Activated CD4-positive, alpha-beta T cell treated with anti-CD3 and anti-CD28 coated beads, Interleukin-2, amount 10 ng/mL, durations not matched to agents 7 days and 5 days (primary cell): ENCODE measurements around the gene TP53TG5. TPM values are rescaled to one million over a fixed set of nuclear protein-coding genes. Genes with fewer than 3 reads are reported as not detected.

Experiments used
- CTCF ChIA-PET: fragments of 350-600 bp; sonication (Branson Sonifier 250); formaldehyde crosslinking; loops from one replicate; lab custom pipeline; 2021; ENCODE audit warnings: antibody characterized with exemption; lab: Charles Lee
- POLR2A ChIA-PET: fragments of 350-600 bp; sonication (Branson Sonifier 250); formaldehyde crosslinking; loops from one replicate; lab custom pipeline; 2021; ENCODE audit warnings: antibody characterized with exemption; lab: Charles Lee
- DNase-seq: peaks from one replicate; pipeline ENCODE4 v3.0.0-alpha.2; 2020
- H3K27ac Mint-ChIP-seq: one replicate; pipeline ENCODE4 v1.8.0; 2021; ENCODE audit warnings: mild to moderate bottlenecking, moderate library complexity, mixed read lengths
- H3K27me3 Mint-ChIP-seq: one replicate; pipeline ENCODE4 v1.8.0; 2021; ENCODE audit warnings: mixed read lengths
- H3K36me3 Mint-ChIP-seq: one replicate; pipeline ENCODE4 v1.8.0; 2021; ENCODE audit warnings: low read depth, mixed read lengths
- H3K4me1 Mint-ChIP-seq: one replicate; pipeline ENCODE4 v1.8.0; 2021; ENCODE audit warnings: mixed read lengths
- H3K4me3 Mint-ChIP-seq: one replicate; pipeline ENCODE4 v1.8.0; 2021; ENCODE audit warnings: mild to moderate bottlenecking, moderate library complexity, mixed read lengths
- H3K9me3 Mint-ChIP-seq: one replicate; pipeline ENCODE4 v1.8.0; 2021; ENCODE audit warnings: mixed read lengths
- total RNA-seq, 2 experiments: library from RNA; stranded (reverse); gene quantifications; one replicate each; pipeline ENCODE4 v1.2.3, GENCODE V29; 2021

TP53TG5 gene
- total RNA-seq, 2 experiments from 2014 or later = not detected

DNA sequence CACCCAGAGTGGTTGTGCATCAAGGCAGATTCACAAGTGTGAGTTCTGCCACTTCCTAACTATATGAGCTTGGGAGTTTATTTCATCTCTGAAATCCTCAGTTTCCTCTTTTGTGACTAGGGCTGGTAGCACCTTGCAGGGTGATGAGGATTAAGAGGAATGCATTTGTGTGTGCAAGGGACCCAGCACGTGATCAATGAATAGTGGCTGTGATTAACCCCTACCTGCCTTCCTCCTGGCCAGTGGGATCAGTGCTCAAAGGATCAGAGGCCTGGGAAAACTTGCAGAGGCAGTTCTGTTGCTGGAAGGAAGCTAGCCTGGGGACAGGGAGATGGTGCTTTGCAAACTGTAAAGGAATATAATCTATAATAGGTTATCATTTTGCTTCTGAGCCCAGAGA, 37.2 kb downstream of the TP53TG5 start:
- Mint-ChIP-seq H3K36me3 (no peaks in the 10 kb centered on the region), H3K4me1 (peaks cover 8% of the 10 kb centered on the region), H3K27ac (no peak overlapping the region), H3K9me3 (no peaks in the 10 kb centered on the region), H3K4me3 (no peak overlapping the region), H3K27me3 (no peaks in the 10 kb centered on the region)
- no peak for DNase-seq
- ChIA-PET POLR2A (no interaction called here), CTCF (interaction anchor here (2.0 kb wide), 1 partner anchor 18 kb away, joined by 7 read pairs; no protein-coding TSS in a partner anchor)

- Mint-ChIP-seq H3K4me3 (no peak overlapping the region), H3K36me3 (no peaks in the 10 kb centered on the region), H3K9me3 (no peaks in the 10 kb centered on the region), H3K27ac (no peak overlapping the region), H3K4me1 (peaks cover 3% of the 10 kb centered on the region), H3K27me3 (no peaks in the 10 kb centered on the region)
- CTCF ChIA-PET = interaction anchor here (1.6 to 2.0 kb wide), 3 partner anchors 17 to 29 kb away, joined by 3 to 7 read pairs (median 5); no protein-coding TSS in a partner anchor
- no peak for DNase-seq
- POLR2A ChIA-PET = no interaction called here
Measured at GRCh38 chr20:45340236-45340847, 37.8 kb downstream of the TP53TG5 start.

DNA sequence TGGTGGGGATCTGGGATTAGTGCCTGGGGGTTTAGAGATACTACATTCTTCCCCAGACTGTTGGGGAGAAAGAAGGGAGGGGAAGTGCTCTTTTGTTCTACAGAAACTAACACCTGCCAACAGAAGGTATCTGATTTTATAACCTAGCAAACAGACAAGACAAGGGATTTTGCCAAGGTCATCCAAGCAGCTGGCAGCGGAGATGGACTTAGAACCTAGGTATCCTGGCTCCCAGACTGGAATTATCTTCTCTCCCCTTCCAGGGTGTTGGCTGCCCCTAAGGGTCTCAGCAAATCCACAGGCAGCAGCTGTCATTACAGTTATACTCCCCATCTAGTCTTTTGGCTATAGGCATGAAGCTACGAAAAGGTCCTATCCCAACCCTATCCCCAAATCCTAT, 38.3 kb downstream of the TP53TG5 start:
- Mint-ChIP-seq H3K4me3 (no peak overlapping the region), H3K27me3 (no peaks in the 10 kb centered on the region), H3K4me1 (peaks cover 3% of the 10 kb centered on the region), H3K27ac (no peak overlapping the region), H3K9me3 (no peaks in the 10 kb centered on the region), H3K36me3 (no peaks in the 10 kb centered on the region)
- no peak for DNase-seq
- CTCF ChIA-PET = interaction anchor here (1.6 to 1.7 kb wide), 3 partner anchors 20 to 28 kb away, joined by 3 to 5 read pairs (median 4); partner anchors contain the start of gene SYS1
- POLR2A ChIA-PET = no interaction called here

GRCh38 chr20:45339084-45339483, 39.0 kb downstream of the TP53TG5 start:
- Mint-ChIP-seq H3K27ac (no peak overlapping the region), H3K27me3 (no peaks in the 10 kb centered on the region), H3K9me3 (no peaks in the 10 kb centered on the region), H3K36me3 (no peaks in the 10 kb centered on the region), H3K4me3 (no peak overlapping the region), H3K4me1 (peaks cover 3% of the 10 kb centered on the region)
- no peak for DNase-seq
- ChIA-PET POLR2A (no interaction called here), CTCF (interaction anchor here (1.6 to 1.7 kb wide), 3 partner anchors 19 to 27 kb away, joined by 3 to 5 read pairs (median 4); partner anchors contain the start of gene SYS1)

DNA sequence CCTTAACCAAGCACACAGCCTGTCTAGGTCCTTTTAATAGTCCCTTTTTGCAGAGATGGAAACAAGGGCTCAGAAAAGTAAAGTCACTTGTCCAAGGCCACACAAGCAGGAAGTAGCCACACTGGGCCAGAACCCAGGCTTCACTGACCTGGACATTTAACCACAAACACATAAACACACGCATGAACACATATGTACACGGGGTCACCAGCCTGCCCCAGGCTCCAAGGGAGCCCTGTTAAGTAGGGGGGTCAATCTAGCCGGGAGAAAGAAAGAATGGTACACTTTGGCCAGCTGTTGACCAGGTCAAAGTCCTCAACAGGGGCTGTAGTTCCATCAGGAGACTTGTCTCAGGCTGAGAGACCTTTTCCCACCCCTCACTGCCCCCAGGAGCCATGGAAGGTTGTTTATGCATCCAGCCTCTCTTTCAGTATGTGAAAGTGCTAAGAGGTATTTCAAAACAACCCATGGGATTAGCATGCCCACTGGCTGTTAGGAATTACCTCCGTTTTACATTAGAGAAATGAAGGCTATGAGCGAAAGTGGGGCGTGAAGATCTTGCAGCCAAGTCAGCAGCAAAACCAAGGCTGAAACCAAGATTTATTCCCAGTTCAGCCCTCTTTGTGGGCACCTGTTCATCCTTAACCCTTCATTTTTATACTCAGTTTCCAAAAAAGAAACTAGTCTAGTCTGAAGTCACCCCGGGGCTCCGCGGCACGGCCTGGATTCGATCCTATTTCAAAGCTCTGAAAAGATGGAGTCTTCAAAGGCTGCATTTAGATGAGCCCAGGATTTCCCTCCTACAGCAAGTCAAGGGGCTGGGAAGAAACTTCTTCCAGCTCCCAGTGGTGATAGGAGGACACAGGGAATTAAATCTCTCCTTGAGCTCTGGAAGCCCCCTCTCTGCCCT, 39.7 kb downstream of the TP53TG5 start:
- Mint-ChIP-seq H3K27me3 (no peaks in the 10 kb centered on the region), H3K4me3 (no peak overlapping the region), H3K4me1 (peaks cover 3% of the 10 kb centered on the region), H3K36me3 (no peaks in the 10 kb centered on the region), H3K9me3 (no peaks in the 10 kb centered on the region), H3K27ac (no peak overlapping the region)
- ChIA-PET POLR2A (no interaction called here), CTCF (interaction anchor here (1.6 to 1.7 kb wide), 2 partner anchors 18 to 25 kb away, joined by 4 to 5 read pairs; partner anchors contain the start of gene SYS1)
- DNase-seq = no peak

GRCh38 chr20:45337367-45338120, 40.6 kb downstream of the TP53TG5 start:
- Mint-ChIP-seq H3K4me3 (no peak overlapping the region), H3K4me1 (peaks cover 3% of the 10 kb centered on the region), H3K27me3 (no peaks in the 10 kb centered on the region), H3K36me3 (no peaks in the 10 kb centered on the region), H3K9me3 (no peaks in the 10 kb centered on the region), H3K27ac (no peak overlapping the region)
- DNase-seq = no peak
- ChIA-PET CTCF (interaction anchor here (0.8 to 0.9 kb wide), 2 partner anchors 10 to 36 kb away, joined by 3 to 5 read pairs; partner anchors contain the start of gene SDC4), POLR2A (no interaction called here)

- Mint-ChIP-seq H3K9me3 (no peaks in the 10 kb centered on the region), H3K36me3 (no peaks in the 10 kb centered on the region), H3K4me1 (peaks cover 3% of the 10 kb centered on the region), H3K27ac (no peak overlapping the region), H3K4me3 (no peak overlapping the region), H3K27me3 (no peaks in the 10 kb centered on the region)
- CTCF ChIA-PET = interaction anchor here (0.8 to 2.6 kb wide), 3 partner anchors 8 to 37 kb away, joined by 3 to 8 read pairs (median 5); partner anchors contain the start of gene SDC4
- DNase-seq = no peak
- POLR2A ChIA-PET = no interaction called here
Measured at GRCh38 chr20:45336530-45337366, 41.4 kb downstream of the TP53TG5 start.

DNA sequence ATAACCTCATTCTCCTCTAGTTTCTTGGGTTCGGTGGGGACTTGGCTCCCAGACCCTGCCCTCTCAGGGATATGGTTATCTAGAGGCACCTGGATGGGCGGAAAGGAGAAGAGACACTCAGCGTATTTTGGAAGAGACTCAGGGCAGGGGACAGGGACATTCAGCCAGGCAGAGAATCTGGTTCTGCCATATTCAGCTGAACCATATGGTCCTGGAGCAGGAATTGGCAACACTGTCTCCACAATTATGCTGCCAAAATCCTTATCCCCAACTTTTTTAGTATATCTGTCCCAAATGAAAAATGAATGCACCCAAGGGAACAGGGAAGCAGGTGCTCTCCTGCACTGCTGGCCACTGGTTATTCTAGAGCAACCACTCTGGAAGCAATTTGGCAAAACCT, 47.6 kb downstream of the TP53TG5 start:
- POLR2A ChIA-PET = no interaction called here
- H3K27me3 Mint-ChIP-seq = no peaks in the 10 kb centered on the region
- peaks cover 4% of the 10 kb centered on the region for H3K36me3 Mint-ChIP-seq
- H3K4me3 Mint-ChIP-seq = no peak overlapping the region
- H3K4me1 Mint-ChIP-seq = no peaks in the 10 kb centered on the region
- no peak overlapping the region for H3K27ac Mint-ChIP-seq
- DNase-seq = no peak
- CTCF ChIA-PET = interaction anchor here (0.9 kb wide), 2 partner anchors 11 to 33 kb away, joined by 3 read pairs; partner anchors contain the start of gene SYS1
- no peaks in the 10 kb centered on the region for H3K9me3 Mint-ChIP-seq

GRCh38 chr20:45329497-45330319, 48.4 kb downstream of the TP53TG5 start:
- no peak overlapping the region for H3K4me3 Mint-ChIP-seq
- no peak overlapping the region for H3K27ac Mint-ChIP-seq
- peaks cover 4% of the 10 kb centered on the region for H3K36me3 Mint-ChIP-seq
- POLR2A ChIA-PET = no interaction called here
- no peaks in the 10 kb centered on the region for H3K9me3 Mint-ChIP-seq
- no peak for DNase-seq
- H3K27me3 Mint-ChIP-seq = no peaks in the 10 kb centered on the region
- no peaks in the 10 kb centered on the region for H3K4me1 Mint-ChIP-seq
- CTCF ChIA-PET = no interaction called here

GRCh38 chr20:45328451-45328850, 49.7 kb downstream of the TP53TG5 start:
- Mint-ChIP-seq H3K9me3 (no peaks in the 10 kb centered on the region), H3K27ac (no peak overlapping the region), H3K36me3 (peaks cover 4% of the 10 kb centered on the region), H3K4me1 (no peaks in the 10 kb centered on the region), H3K27me3 (no peaks in the 10 kb centered on the region), H3K4me3 (no peak overlapping the region)
- CTCF ChIA-PET = no interaction called here
- no peak for DNase-seq
- POLR2A ChIA-PET = no interaction called here

- CTCF ChIA-PET = interaction anchor here (0.6 to 3.8 kb wide), 6 partner anchors 14 to 468 kb away, joined by 3 to 10 read pairs (median 5); partner anchors contain the start of gene SYS1
- no peak overlapping the region for H3K27ac Mint-ChIP-seq
- H3K4me1 Mint-ChIP-seq = peaks cover 12% of the 10 kb centered on the region
- H3K9me3 Mint-ChIP-seq = no peaks in the 10 kb centered on the region
- peaks cover 1% of the 10 kb centered on the region for H3K36me3 Mint-ChIP-seq
- H3K4me3 Mint-ChIP-seq = no peak overlapping the region
- no peaks in the 10 kb centered on the region for H3K27me3 Mint-ChIP-seq
- no peak for DNase-seq
- POLR2A ChIA-PET = no interaction called here
Measured at GRCh38 chr20:45325371-45325770, 52.8 kb downstream of the TP53TG5 start.
